C4-2B (cell line): ENCODE results near the gene GNAI2.

Experiments
- CTCF ChIP-seq: fragments of 450-650 bp; conservative IDR thresholded peaks from 2 replicates; pipeline ENCODE4 v1.5.1; 2017; ENCODE audit warnings: mild to moderate bottlenecking
- ZFX ChIP-seq: fragments of 450-650 bp; IDR thresholded peaks from 2 replicates; pipeline ENCODE4 v1.6.1; 2017

GRCh38 chr3:50196253-50196801 lies 39.7 kb upstream of the GNAI2 start:
- no peak for TF ChIP-seq CTCF
- TF ChIP-seq ZFX = no peak
